SHP77 (cell line): ENCODE measurements around the gene BEND7.
"Not testable (repeated sequence)": the region's sequence is repeated elsewhere in the genome, so short reads cannot be mapped to it uniquely, and the experiment has no call there.

Experiments
- DNase-seq, 2 experiments: peaks; one replicate each; lab custom pipeline; 2025; lab: John Stamatoyannopoulos, UW

The BEND7 gene

DNA sequence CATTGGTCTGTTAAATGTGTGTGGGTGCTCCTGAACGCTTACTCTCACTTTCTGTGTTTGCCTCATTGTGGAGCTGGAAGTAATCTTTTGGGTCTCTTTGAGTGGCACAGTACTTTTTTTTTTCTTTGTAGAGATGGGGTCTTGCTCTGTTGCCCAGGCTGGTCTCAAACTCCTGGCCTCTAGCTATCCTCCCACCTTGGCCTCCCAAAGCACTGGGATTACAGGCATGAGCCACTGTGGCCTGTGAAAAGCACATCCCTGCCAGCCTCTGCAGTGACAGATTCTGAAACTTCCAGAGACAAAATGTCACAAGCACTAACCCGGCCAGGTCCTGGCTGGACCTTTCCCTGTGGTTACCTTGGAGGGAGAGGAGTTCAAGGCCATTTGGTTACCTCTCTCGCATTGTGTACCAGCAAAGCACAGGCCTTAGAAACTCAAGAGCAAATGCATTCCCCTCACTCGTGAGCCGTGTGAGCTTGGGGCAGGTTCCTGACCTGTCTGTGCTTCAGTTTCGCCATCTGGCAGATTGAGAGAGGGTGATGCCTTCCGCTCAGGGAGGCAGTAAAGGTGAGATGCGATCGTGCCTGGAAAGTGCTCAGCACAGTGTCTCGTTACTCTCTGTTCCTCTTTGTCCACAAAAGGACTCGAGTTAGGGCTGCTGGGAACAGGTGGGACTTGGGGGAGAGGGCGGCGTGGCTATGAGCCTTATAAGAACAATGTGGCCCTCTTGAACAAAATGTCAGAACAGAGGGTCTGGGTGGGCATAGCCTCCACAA lies 108.1 kb downstream of the BEND7 start:
- DNase-seq = no peak

DNA sequence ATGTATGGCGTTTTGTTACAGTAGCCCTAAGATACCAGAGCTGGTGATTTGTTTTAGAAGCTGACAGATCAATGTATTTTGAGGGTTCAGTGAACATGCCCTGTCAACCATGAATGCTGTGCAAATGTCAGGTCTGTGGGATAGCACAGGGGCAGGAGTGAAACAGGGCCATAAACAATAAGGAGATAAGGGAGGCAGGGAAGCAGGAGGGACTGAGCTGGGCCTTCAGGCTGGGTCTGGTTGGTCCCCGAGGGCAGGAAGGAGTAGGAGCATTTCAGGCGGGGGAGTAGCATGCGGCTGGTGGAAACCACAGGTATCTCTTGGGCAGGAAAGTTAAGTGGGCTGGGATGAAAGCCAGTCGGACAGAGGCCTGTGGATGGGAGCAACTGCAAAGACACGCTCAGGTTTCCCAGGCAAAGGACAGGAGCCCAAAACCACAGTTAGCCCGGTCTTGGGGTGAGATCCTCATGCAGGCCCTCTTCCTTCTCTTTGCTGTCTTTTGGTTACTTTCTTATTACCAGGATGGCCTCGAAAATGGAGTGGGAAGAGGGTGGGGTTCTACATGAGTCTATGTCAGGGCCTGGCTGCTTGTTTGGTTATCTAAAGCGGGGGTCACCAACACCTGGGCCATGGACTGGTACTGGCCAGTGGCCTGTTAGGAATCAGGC lies 111.2 kb downstream of the BEND7 start:
- no peak for DNase-seq

DNA sequence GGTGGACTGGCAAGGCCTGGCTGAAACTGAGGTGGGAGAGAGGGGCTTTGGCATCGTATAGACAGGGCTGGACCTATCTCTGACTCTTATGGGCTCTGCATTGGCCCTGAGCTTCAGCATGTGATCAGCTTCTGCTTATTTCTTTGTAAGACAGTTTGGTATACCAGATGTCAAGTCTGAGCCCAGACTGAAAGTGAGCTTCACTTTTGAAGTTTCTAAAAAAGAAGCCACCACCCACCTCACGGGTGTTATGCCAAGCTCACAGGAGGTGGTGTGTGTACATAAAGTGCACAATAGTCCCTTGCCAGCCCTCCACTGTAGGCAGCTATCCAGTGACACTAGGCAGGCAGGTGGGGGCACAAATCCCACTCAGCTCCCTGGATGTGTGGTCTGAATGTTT lies 112.1 kb downstream of the BEND7 start:
- no peak for DNase-seq

DNA sequence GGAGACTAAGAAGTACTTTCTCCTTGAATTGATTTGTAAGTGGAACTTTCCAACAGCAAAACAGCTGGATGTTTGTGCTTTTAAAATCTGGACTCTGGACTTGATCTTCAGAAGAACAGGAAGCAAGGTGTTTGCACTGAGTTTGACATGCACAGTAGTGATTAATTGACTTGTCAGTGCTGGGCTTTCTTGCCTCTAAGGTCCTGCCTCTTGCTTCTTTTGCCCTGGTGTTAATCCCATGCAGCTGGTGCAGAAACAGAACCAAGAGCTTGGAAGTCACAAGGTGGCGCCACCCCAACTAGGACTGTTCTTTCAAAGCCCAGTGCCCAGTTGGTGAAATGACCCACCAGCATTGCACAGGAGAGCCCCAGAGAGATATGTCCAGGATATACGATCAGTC lies 114.0 kb downstream of the BEND7 start:
- peak in 1 of 2 experiments; percentile 6 for DNase-seq

DNA sequence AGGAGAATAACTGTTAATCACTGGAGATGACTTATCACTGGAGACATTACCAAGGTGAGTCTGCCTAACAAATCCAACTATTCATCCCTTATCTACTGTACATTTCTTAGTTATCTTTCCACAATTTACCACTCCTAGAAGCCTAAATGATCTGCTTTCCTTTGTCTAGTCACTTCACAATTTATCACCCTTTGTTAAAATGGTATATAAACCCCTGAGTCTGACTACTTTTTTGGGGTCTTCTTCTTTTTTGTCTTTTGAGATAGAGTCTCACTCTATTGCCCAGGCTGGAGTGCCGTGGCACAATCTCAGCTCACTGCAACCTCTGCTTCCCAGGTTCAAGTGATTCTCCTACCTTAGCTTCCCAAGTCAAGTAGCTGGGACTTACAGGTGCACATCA lies 114.7 kb downstream of the BEND7 start:
- DNase-seq = no peak

DNA sequence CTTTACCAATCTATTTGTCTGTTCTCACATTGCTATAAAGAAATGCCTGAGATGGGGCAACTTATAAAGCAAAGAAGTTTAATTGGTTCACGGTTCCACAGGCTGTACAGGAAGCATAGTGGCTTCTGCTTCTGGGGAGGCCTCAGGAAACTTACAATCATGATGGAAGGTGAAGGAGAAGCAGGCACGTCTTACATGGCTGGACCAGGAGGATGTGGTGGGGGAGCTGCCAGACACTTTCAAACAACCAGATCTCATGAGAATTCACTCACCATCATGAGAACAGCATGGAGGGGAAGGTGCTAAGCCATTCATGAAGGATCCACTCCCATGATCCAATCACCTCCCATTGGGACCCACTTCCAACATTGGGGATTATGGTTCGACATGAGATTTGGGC lies 115.9 kb downstream of the BEND7 start:
- DNase-seq = no peak

DNA sequence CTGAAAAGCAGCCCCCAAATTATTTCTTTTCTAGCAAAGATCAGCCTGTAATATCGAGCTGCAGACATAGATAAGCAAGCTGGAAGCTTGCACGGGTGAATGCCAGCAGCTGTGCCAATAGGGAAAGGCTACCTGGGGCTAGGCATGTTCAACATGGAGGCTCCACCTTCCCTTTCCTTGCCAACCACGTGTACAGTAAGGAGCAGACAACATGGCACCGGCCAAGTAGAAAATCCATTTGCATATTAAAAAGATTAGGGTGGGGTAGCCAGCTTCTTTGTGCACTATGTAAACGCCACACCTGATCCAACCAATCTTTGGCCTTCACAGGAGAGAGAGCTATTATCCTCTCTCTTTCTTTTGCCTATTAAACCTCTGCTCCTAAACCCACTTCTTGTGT lies 124.0 kb downstream of the BEND7 start:
- no peak for DNase-seq

DNA sequence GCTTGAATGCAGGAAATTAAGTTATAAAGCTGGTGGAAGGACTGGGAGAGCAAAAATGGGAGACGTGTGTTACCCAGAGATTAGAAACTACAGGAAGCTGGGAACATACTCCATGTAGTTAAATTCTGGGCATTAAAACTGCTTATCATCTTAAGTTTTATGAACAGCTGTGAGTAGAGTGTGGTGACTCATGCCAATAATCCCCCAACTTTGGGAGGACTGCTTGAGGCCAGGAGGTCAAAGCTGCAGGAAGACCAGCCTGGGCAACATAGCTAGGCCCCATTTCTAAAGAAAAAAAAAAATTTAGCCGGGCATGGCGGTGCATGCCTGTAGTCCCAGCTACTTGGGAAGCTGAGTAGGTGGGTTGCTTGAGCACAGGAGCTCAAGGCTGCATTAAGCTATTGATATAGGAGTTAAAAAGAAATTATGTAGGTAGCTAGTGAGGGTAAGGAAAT lies 124.5 kb downstream of the BEND7 start:
- no peak for DNase-seq

DNA sequence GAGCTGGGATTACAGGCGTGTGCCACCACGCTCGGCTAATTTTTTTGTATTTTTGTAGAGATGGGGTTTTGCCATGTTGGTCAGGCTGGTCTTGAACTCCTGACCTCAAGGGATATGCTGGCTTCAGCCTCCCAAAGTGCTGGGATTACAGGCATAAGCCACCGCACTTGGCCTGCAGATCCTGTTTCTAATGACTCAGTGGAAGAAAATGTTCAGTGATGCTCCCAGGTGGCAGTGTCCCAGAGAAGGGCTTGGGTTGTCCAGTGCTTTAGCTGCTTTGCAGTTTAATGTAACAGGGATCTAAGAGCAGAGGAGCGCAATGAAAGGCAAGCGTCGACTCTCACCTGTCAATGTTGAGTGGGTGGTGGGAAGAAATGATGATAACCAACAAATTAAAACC lies 125.4 kb downstream of the BEND7 start:
- DNase-seq = not testable (repeated sequence)

DNA sequence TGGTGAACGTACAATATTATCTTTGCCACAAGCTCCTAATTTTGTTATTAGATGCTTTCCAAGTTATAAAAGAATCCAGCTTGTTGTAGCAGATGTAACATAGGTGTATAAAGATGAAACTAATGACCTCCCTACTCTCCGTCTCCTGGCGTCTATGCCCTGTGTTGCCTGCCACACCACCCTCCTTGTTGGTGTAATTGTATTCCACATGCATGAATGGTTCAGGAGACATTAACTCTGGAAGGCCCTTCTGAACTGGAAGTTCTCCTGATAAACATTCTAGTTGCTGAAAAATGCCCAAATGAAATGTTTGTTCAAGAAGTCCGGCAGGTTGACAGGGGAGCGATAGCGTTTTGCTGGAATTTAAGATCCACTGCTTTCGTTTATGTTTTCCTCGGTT lies 126.8 kb downstream of the BEND7 start:
- no peak for DNase-seq

DNA sequence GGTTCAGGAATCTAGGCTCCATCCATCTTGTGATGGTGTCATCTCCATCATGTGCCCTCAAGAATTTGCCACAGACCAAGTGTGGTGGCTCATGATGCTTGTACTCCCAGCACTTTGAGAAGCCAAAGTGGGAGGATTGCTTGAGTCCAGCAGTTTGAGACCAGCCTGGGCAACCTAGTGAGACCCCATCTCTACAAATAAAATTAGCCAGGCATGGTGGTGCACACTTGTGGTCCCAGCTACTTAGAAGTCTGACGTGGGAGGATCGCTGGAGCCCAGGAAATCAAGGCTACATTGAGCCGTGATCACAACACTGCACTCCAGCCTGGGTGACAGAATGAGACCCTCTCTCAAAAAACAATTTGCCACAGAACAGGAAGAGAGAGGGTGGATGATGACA lies 127.7 kb downstream of the BEND7 start:
- DNase-seq = no peak

DNA sequence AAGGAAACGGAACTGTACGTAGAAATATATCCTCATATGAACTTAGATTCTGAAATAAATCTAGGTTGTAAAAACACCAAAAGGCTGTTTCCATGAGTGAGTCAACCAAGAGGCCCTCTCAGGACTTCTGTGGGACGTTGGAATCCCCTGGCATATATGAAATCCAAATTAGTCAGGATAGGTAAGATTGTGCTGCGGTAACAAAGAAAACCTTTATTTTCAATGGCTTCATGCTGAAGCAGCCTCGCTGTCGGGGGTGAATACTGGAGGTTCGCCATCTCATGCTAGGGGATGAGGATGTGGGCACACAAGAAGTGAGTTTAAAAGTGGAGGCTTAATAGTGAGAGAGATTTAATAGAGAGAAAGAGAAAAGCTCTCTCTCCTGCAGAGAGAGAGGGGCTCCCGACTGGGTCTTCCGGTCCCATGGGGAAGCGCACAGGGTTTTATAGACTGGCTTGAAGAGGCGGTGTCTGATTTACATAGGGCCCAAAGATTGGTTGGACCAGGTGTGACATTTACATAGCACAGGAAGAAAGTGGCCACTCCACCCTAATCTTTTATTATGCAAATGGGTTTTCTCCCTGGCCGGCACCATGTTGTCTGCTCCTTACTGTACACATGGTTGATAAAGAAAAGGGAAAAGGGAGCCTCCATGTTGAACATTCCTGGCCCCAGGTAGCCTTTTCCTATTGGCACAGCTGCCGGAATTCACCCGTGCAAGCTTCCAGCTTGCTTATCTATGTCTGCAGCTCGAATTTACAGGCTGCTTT lies 128.4 kb downstream of the BEND7 start:
- DNase-seq = no peak

DNA sequence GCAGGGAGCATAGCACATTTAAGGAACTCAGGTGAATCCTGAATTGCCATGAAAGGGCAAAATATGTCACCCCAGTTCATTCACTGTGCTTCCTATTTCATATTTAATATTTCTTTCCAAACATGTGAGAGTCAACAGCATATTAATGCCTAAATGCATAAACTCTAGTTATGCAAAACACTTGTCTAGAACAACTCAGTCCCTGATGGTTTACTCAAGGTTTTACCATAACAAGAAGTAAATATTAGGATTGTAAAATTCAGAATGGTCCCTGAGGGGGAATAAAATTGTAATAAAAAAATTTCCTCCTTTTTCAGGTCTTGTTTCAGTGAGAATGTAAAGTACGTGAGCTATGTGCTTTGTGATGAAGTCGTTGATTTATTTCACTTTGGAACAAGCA lies 129.1 kb downstream of the BEND7 start:
- DNase-seq = no peak

DNA sequence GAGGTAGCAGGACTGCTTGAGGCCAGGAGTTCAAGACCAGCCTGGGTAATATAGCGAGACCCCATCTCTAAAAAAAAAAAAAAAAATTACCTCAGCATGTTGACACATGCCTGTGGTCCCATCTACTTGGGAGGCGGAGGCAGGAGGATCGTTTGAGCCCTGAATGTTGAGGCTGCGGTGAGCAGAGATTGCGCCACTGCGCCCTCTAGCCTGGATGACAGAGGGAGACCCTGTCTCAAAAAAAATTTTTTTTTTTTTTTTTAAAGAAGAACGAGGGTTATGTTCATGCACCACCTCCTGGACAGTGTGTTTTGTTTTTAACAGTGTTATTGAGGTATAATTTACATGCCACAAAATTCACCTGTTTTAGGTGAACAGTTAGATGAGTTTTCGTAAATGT lies 129.6 kb downstream of the BEND7 start:
- DNase-seq = no peak

DNA sequence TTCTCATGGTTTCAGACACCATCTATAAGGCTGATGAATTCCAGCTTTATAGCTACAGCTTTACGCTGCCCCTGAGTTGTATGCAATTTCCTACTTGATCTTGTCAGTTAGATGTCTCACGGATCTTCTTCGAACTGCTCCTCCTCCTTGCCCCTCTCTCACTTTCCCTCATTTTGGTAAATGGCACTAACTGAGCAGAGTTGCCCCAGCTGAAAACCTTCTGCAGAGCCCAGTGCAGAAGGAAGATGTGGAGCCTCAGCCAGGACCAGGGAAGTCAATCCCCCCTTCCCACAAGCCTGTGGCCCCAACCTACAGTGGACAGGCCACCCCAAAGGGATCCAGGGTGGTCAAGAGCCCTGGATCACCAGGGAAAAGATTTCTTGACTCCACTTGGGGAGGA lies 131.8 kb downstream of the BEND7 start:
- no peak for DNase-seq

DNA sequence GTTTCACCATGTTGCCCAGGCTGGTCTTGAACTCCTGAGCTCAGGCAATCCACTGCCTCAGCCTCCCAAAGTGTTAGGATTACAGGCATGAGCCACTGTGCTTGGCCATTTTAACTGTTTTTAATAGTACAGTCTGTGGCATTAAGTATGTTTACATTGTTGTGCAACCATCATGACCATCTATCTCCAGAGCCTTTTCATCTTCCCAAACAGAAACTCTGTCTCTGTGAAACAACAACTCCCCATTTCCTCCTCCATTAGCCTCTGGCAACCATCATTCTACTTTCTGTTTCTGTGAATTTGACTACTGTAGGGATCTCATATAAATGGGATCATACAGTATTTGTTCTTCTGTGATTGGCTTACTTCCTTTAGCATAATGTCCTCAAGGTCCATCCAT lies 132.4 kb downstream of the BEND7 start:
- no peak for DNase-seq

DNA sequence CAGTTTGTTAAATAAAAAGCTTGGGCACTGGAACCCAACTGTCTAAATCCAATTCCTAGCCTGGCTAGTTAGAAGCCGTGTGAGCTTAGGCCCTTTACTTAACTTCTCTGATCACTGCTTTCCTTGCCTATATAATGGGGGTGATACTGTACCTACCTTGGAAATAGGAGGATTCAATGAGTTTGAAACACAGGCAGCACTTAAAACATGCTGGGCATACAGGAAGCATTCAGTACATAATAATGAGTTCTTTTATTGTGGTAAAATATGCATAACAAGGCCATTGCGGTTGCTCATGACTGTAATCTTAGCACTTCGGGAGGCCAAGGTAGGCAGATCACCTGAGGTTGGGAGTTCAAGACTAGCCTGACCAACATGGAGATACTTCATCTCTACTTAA lies 133.3 kb downstream of the BEND7 start:
- no peak for DNase-seq

DNA sequence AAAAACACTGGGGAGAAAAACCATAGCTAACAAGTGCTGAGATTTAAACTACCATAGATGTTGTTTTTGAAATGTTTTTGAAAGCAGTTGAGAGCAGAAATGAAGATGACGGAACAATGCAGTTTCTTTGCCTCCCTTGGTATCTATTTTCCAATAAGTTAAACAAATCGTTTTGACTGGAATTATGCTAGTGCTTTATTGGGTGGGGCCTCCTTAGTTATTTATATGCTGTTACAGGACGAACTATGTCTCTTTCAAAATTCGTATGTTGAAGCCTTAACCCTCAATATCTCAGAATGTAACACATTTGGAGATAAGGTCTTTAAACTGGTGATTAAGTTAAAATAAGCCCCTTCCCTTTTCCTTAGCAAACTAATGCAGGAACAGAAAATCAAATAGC lies 135.2 kb downstream of the BEND7 start:
- no peak for DNase-seq

DNA sequence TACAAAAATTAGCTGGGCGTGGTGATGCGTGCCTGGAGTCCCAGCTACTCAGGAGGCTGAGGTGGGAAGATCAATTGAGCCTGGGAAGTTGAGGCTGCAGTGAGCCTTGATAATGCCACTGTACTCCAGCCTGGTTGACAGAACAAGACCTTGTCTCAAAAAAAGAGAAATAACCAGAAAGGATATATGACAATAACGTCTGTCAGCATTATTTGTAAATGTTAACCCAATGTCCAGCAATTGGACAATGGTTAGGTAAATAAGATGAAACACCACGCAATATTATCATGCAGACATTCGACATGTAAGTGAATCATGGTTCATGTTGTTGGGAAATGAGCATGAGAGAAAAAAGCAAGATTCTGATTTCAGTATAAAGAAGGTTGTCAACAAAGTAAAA lies 136.1 kb downstream of the BEND7 start:
- DNase-seq = no peak
